Prostate gland (tissue), 2 donors: ENCODE data around the gene SYNGR1.

Source experiments
- CTCF ChIP-seq, 4 experiments: fragments of 200-600 bp in 2 of 4; fragments of 450-650 bp in 2 of 4; sonication (generic) in 2 of 4; IDR thresholded peaks; 1 replicate in 3 of 4; 2 replicates in 1 of 4; pipeline ENCODE4 v1.5.1; 2016 to 2019; ENCODE audit warnings: antibody characterized with exemption in 4 of 4, mild to moderate bottlenecking in 2 of 4, moderate library complexity in 2 of 4
- POLR2A ChIP-seq: fragments of 450-650 bp; IDR thresholded peaks from one replicate; pipeline ENCODE4 v1.6.1; 2016; ENCODE audit warnings: antibody characterized with exemption, mild to moderate bottlenecking
- POLR2AphosphoS5 ChIP-seq: sonication (generic); formaldehyde crosslinking; IDR thresholded peaks from one replicate; pipeline ENCODE4 v1.6.1; 2017; ENCODE audit warnings: antibody characterized with exemption

- TF ChIP-seq CTCF (IDR thresholded peaks at IDR 0.05) (no peak), POLR2A (no peak), POLR2AphosphoS5 (no peak)
These were observed 34.2 kb downstream of the SYNGR1 start for GRCh38 chr22:39383841-39384625.
